ENCODE data around the gene NTN5.

DNA sequence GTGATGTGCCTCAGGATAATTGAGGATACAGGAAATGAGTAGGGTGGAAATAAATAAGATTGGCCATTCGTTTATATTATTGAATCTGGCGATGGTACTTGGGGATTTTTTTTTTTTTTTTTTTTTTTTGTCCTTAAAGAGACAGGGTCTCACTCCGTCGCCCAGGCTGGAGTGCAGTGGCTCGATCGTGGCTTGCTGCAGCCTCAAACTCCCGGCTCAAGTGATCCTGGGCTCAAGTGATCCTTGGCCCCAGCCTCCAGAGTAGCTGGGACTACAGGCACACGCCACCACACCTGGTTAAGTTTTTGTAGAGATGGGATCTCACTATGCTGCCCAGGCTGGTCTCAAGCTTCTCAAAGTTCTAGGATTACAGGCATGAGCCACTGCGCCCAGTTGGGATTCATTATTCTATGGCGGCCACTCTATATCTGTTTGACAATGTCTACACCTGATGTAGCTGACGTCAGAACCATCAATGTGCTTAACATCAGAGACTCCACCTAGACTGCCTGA is 49.4 kb upstream of the NTN5 start:
- TF ChIP-seq POLR2AphosphoS5 (IDR thresholded peaks at IDR 0.05; ENCODE audit: low read depth, low read length) (no peak), TAF1 (IDR thresholded peaks at IDR 0.05; ENCODE audit: borderline replicate concordance, insufficient read depth, low read length) (no peak), SIN3A (IDR thresholded peaks at IDR 0.05; ENCODE audit: borderline replicate concordance, insufficient read depth, low read length) (no peak)
- TF ChIP-seq, protein P1, sequence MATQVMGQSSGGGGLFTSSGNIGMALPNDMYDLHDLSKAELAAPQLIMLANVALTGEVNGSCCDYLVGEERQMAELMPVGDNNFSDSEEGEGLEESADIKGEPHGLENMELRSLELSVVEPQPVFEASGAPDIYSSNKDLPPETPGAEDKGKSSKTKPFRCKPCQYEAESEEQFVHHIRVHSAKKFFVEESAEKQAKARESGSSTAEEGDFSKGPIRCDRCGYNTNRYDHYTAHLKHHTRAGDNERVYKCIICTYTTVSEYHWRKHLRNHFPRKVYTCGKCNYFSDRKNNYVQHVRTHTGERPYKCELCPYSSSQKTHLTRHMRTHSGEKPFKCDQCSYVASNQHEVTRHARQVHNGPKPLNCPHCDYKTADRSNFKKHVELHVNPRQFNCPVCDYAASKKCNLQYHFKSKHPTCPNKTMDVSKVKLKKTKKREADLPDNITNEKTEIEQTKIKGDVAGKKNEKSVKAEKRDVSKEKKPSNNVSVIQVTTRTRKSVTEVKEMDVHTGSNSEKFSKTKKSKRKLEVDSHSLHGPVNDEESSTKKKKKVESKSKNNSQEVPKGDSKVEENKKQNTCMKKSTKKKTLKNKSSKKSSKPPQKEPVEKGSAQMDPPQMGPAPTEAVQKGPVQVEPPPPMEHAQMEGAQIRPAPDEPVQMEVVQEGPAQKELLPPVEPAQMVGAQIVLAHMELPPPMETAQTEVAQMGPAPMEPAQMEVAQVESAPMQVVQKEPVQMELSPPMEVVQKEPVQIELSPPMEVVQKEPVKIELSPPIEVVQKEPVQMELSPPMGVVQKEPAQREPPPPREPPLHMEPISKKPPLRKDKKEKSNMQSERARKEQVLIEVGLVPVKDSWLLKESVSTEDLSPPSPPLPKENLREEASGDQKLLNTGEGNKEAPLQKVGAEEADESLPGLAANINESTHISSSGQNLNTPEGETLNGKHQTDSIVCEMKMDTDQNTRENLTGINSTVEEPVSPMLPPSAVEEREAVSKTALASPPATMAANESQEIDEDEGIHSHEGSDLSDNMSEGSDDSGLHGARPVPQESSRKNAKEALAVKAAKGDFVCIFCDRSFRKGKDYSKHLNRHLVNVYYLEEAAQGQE (IDR thresholded peaks at IDR 0.05; ENCODE audit: insufficient read depth in 1 of 2, low read depth in 2 of 2, low read length in 2 of 2), result no peak
